GM12892 (cell line): ENCODE measurements around the gene SPATA18.

Experiments used
- DNase-seq: peaks from one replicate; pipeline ENCODE4 v3.0.0; 2011; ENCODE audit not compliant: insufficient read length
- FAIRE-seq: peaks from 2 replicates; lab custom pipeline; 2011; peaks lifted over from hg19 to GRCh38; lab: Jason Lieb, UNC
- POLR2A ChIP-seq: IDR thresholded peaks from 2 replicates; pipeline ENCODE4 v1.6.1; 2011; ENCODE audit warnings: low read depth, low read length, control low read depth
- POLR2AphosphoS5 ChIP-seq: IDR thresholded peaks from 2 replicates; pipeline ENCODE4 v1.6.1; 2011; ENCODE audit warnings: low read depth, low read length, control low read depth
- TAF1 ChIP-seq: IDR thresholded peaks from 2 replicates; pipeline ENCODE4 v1.6.1; 2011; ENCODE audit warnings: low read depth, mild to moderate bottlenecking, control low read depth, low read length, borderline replicate concordance

Gene SPATA18

GRCh38 chr4:52095374-52095773 is 44.3 kb downstream of the SPATA18 start:
- no peak for FAIRE-seq
- no peak for TF ChIP-seq TAF1
- TF ChIP-seq POLR2AphosphoS5 = no peak
- TF ChIP-seq POLR2A = no peak
- DNase-seq = no peak

DNA sequence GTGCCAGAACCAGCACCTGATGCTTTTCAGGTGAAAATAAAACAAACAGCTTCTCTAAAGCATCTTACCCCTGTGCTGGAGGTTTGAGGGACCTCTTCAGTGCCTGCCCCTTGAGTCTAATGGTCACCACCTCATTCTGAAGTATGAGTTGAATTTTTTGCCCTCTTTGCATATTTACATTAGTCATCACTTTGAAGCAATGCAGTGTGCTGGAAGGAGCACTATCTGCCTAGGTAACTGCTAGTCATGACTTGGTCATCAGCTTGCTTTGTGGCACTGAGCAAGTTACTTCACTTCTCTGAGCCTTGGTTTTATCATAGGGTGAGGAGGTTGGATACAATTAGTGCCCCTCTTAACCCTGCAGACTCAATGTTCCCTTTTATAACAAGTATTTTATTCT is 44.9 kb downstream of the SPATA18 start:
- TF ChIP-seq POLR2AphosphoS5 = no peak
- TF ChIP-seq TAF1 = no peak
- no peak for TF ChIP-seq POLR2A
- DNase-seq (no peak), FAIRE-seq (no peak)

DNA sequence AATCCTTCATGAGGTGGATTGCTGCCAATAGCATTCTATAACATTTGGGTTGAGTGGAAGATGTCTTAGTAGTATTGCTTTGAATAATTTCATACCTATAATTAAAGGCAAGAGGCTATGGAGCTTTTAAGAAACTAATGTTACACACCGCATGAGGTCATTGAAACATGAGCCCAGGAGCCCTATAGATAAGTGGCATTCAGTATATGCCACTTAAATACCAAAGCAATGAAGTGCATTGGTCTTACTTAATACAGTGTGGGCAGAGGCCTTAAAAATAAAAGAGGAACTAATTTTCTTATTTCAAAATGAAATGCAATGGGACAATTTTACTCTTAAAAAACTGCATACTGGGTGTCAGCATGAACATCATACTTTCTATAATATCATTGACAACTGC is 47.5 kb downstream of the SPATA18 start:
- TF ChIP-seq POLR2A = no peak
- TF ChIP-seq POLR2AphosphoS5 = no peak
- no peak for TF ChIP-seq TAF1
- FAIRE-seq = no peak
- no peak for DNase-seq

DNA sequence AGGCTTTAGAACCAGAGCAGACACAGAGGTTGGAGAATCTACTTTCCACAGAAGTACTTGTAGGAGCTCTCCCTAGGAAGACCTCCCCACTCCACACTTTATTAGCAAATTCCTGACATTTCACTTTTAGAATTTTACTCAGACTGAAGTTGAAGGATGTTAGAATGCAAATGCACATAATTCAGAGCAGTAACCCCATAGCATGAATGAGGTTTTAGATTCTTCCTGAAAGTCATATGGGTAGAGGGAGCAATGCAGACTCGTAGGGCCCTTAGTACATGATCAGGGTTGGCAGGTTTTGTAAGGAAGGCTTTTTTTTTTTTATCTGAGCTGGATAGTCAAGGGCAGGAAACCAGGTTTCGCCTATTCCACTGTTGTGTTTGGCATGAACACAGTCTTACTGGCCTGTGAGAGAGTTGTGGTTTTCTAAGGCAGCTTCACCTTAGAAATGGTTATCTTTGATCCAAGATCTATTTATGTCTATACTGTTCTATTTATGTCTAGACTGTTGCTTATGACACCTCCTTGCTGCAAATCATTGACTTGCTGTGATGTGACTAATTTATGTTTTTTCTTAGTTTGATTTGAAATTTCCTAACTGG is 48.9 kb downstream of the SPATA18 start:
- TF ChIP-seq TAF1 (no peak), POLR2A (no peak), POLR2AphosphoS5 (no peak)
- no peak for DNase-seq
- no peak for FAIRE-seq

GRCh38 chr4:52102587-52102986 is 51.5 kb downstream of the SPATA18 start:
- TF ChIP-seq POLR2AphosphoS5 (no peak), TAF1 (no peak), POLR2A (no peak)
- FAIRE-seq (no peak), DNase-seq (no peak)

- TF ChIP-seq POLR2AphosphoS5 (no peak), POLR2A (no peak), TAF1 (no peak)
- FAIRE-seq (no peak), DNase-seq (no peak)
Measured at GRCh38 chr4:52103319-52103718, 52.2 kb downstream of the SPATA18 start.

GRCh38 chr4:52105276-52105675 is 54.2 kb downstream of the SPATA18 start:
- DNase-seq = no peak
- TF ChIP-seq POLR2A (no peak), TAF1 (no peak), POLR2AphosphoS5 (no peak)
- FAIRE-seq = no peak

GRCh38 chr4:52106191-52106590 is 55.1 kb downstream of the SPATA18 start:
- FAIRE-seq (no peak), DNase-seq (no peak)
- no peak for TF ChIP-seq POLR2A

DNA sequence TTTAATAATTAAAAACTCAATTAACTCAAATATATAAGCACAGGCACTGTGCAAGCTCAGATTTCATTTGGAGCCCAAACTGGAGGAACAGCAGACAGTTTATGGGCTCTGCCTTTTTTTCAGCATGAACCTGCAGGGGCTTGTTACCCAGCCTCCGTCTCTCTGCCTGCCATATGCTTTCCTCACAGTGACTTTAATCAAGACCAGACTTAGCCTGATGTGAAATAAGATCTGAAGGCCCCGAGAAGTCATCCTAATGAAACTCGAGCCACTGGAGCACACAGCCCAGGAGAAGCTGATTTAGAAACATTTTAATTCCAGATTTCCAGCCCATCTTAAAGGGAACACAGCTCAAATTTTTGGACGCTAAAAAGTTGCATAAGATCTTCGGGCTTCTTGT is 55.6 kb downstream of the SPATA18 start:
- TF ChIP-seq POLR2AphosphoS5 (no peak), POLR2A (no peak), TAF1 (no peak)
- no peak for FAIRE-seq
- DNase-seq = no peak

DNA sequence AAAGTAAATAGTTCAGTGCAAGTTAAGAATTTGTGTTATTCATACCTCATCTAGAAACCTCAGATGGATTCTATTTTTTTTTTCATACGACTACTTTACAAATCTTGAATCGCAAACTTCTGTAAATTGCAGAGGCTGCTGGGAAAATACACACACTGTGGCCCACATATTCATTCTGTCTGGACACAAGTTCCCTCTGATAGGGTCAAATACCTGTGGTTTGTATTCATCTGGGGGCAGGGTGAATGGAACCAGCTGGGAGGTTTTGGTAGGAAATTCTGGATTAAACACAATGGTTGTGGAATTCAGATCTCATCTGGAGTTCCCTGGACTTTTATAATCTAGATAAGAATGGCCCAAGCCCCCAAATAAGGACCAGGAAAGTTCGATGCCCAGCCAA is 56.2 kb downstream of the SPATA18 start:
- TF ChIP-seq TAF1 (no peak), POLR2AphosphoS5 (no peak), POLR2A (no peak)
- FAIRE-seq = no peak
- no peak for DNase-seq

GRCh38 chr4:52107745-52108144 is 56.6 kb downstream of the SPATA18 start:
- no peak for DNase-seq
- FAIRE-seq = no peak
- TF ChIP-seq POLR2AphosphoS5 (no peak), TAF1 (no peak), POLR2A (no peak)

DNA sequence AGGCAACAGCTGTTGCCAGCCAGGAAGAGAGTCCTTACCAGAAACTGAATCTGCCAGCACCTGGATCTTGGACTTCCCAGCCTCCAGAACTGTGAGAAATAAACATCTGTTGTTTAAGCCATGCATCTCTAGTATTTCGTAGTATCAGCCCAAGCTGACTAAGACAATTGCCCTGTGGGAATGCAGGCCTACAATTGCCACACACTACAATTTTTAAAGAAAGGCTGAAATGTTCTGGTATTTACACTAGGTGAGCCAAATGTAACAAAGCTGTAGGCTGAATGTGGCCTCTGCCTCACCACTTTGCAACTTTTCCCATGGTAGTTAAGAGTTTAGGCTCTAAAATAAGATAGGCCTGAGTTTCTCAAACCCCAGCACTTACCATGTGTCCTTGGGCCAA is 59.1 kb downstream of the SPATA18 start:
- TF ChIP-seq TAF1 (no peak), POLR2AphosphoS5 (no peak), POLR2A (no peak)
- DNase-seq (no peak), FAIRE-seq (no peak)
